Fibroblast of skin of right quadriceps (primary cell): ENCODE results near the gene ROPN1L.
"Not testable (repeated sequence)": the region's sequence is repeated elsewhere in the genome, so short reads cannot be mapped to it uniquely, and the experiment has no call there.

Experiments
- DNase-seq: peaks from one replicate; pipeline ENCODE4 v3.0.0-alpha.2; 2013

Gene ROPN1L

GRCh38 chr5:10503321-10503720 lies 61.6 kb downstream of the ROPN1L start:
- DNase-seq: no peak

GRCh38 chr5:10503997-10504793 lies 62.5 kb downstream of the ROPN1L start:
- DNase-seq: no peak

GRCh38 chr5:10505517-10506095 lies 63.9 kb downstream of the ROPN1L start:
- no peak for DNase-seq

- DNase-seq: no peak
Observed at GRCh38 chr5:10506535-10506934, 64.9 kb downstream of the ROPN1L start.

- DNase-seq: peak; percentile 66
Observed at GRCh38 chr5:10507575-10508096, 66.0 kb downstream of the ROPN1L start.

GRCh38 chr5:10509575-10509974 lies 67.9 kb downstream of the ROPN1L start:
- DNase-seq: peak; percentile 19

- DNase-seq: no peak
Observed at GRCh38 chr5:10511741-10512640, 70.3 kb downstream of the ROPN1L start.

GRCh38 chr5:10513501-10514442 lies 72.1 kb downstream of the ROPN1L start:
- DNase-seq: peak; percentile 97

GRCh38 chr5:10514572-10514971 lies 72.9 kb downstream of the ROPN1L start:
- not testable (repeated sequence) for DNase-seq
